Measurements from ENCODE around the gene DIP2C.
"Not testable (repeated sequence)": the region's sequence is repeated elsewhere in the genome, so short reads cannot be mapped to it uniquely, and the experiment has no call there.

DIP2C gene

DNA sequence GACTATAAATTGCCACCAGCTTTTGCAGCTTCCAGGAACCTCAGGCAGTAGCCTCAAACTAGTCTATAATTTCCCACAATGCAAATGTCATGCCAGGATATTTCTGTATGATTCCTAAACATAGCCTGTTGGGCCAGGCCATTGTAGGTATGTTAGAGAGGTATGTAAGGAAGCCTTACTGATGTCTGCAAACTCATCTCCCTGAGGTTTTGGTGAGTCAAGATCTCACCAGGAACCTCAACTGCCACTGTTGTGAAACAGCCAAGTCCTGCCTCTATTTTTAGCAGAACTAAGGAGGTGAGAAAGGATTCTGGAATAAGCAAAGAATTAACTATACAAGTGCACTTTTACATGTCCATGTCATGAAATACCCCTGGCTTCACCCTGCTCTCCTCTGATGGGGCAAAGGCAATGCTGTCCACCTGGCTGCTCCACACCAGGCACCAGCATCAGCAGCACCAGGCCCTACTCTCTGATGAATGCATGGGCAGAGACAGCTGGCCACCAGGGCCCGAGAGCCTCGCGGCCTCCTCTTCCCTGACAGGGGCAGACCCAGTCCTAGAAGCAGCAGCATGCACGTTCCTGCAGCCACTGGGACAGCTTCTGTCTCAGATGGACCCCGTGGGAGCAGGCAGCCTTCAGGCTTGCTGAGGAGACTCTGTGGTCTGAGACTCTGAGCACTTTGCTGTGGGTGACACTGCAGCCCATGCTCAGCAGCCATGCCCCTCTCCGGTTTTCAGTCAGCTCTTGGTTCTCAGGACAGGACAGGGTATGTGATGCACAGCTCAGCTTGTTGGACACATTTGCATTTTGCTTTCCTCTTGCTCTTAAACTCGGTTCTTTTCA is 407.0 kb downstream of the DIP2C start:
- FAIRE-seq: no peak

DNA sequence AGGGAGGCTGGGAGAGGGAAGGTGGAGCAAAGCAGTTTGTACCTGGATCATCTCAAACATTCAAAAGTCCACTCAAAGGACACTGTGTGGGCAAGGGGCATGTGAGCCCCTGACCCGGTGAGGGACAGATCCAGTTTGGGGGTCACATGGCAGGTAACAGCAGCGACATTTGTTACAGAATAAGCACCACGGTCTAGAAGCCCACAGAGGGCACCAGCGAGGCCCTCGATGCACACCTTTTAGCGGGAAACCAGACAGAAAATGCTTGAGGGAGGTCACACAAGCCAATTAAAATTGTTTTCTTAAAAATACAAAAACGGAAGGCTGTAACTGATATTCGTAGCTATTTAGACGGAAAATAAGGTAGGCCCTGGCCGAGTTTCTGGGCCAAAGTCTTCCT is 409.8 kb downstream of the DIP2C start:
- FAIRE-seq: no peak

DNA sequence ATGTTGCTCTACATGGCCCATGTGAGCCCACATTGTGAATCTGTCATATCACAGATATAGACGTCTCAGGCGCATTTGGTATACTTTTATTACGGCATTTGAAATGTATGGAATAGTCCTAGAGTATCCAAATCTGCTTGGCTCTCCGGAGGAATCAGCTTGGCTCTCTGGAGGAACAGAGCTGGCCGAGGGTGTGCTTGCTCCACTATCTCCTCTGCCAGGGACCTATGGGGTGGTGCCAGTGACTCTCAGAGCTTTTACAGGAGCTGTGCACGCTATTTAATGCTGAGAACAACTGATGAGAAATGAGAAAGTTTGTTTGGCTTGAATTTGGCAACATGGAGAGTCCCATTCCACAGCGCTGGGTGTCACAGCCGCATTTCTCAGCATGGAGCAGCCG is 410.2 kb downstream of the DIP2C start:
- FAIRE-seq: no peak

DNA sequence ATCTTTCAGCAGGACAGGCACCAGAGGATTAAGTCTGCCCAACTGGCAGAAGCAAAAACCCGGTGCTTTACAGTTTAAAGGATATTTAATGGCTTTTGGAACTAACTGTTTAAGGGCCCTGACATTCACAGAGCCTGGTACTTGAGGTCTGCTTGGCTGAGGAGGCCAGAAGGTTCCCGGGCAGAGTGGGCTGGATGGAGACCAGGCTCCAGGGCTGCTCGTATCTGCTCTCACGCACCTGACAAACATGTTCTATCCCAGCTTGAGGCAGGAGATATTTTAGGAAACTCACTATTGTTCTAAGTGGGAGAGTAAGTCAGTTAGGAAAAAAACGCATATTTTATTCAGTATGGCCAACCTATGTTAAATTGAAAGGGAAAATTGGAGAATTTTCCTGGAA is 410.8 kb downstream of the DIP2C start:
- FAIRE-seq: no peak

DNA sequence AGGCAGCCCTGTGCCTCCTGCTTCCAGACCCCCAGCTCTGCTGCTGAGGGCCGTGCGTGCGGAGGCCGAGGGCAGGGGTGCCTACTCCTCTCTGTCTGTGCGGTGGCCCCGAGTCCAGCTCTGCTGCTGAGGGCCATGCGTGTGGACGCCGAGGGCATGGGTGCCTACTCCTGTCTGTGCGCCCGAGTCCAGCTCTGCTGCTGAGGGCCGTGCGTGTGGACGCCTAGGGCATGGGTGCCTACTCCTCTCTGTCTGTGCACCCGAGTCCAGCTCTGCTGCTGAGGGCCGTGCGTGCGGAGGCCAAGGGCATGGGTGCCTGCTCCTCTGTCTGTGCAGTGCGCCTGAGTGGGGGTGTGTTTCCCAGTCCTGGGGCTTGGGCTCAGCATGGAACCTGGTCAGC is 411.5 kb downstream of the DIP2C start:
- FAIRE-seq: no peak

DNA sequence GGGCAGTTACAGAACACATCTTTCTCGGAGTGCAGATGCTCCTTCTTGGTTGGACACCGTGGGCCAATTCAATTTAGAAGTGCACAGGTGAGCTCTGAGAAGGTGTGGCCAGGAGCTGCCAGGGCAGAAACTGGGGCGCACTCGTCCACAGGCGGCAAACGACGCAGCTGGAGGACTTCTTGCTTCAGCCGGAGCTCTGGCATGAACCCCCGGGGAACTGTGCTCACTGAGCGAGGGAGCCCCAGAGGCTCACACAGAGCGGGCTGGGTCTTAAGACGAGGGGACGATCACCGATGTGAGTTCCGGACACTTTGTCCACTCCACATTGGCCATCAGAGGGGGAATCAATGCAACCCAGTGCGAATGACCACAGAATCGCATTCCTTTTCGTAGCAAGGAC is 413.8 kb downstream of the DIP2C start:
- FAIRE-seq: no peak

DNA sequence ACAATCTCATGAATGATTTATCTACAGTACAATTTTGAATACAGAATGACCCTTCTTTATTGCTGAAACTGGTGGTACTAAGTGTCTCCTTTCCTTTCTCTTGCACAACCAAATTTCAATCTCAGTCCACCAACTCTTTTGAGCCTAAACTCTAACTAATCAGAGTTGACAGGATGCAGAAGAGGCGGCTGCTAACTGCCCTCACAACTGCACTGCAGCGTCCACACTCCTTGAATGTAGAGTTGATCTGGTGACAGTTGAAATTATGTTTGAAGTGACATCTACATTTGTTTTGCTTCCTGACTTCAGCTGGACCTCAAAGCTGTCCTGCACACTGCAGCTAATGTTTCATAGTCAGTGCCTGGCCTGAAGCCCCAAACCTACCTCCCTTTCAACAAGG is 414.6 kb downstream of the DIP2C start:
- no peak for FAIRE-seq

DNA sequence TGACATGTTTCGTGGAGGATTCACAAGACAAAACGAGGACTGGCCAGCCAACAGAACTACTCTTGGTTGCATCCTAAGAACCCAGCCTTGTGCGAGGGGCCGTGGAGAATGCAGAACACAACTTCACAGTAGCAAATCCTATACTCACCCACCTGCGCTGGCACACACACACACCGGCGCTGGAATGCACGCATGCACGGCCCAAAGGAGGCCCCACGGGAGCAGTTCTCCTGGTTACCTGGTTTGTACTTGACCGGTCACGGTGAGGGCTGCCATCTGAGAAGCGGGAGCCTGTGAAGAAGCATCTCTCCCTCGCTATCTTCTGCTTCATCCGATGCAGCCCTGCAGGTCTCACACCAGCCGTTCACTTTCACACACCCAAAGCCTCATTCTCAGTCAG is 416.4 kb downstream of the DIP2C start:
- no peak for FAIRE-seq

DNA sequence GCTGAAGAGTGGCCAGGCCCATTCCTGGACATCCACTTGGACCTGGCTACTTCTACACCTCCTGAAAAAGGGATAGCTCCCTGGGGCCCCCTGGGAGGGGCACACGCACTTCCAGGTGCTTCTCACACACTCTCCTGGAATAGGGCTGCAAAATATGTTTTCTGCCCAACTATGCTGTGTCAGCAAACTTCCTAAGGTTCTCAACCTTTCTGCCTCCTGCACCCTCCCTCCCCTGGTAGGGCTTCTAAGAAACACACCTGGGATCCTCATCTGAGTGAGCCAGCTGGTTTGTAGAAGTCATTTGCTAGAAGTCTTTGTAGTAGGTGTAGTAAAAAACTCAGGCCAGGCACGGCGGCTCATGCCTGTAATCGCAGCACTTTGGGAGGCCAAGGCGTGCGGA is 417.7 kb downstream of the DIP2C start:
- no peak for FAIRE-seq

DNA sequence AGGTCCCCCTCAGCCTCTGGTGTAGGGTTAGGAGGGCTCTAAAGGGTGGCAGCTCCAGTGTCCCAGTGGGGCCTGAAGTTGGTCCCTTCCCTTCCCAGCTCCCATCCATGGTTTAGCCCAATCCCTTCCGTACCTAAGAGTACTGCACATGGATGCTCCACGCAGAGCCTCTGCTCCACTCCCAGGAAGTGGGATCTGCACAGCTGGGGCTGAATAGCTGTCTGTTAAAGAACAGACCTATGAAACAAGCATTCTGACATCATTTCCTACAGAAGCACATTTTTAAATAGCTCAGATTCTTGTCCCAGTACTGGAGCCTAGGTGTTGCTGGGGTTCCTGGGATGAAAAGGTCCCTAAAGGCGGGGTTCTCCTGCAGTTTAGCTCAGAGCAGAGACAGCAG is 418.3 kb downstream of the DIP2C start:
- no peak for FAIRE-seq

DNA sequence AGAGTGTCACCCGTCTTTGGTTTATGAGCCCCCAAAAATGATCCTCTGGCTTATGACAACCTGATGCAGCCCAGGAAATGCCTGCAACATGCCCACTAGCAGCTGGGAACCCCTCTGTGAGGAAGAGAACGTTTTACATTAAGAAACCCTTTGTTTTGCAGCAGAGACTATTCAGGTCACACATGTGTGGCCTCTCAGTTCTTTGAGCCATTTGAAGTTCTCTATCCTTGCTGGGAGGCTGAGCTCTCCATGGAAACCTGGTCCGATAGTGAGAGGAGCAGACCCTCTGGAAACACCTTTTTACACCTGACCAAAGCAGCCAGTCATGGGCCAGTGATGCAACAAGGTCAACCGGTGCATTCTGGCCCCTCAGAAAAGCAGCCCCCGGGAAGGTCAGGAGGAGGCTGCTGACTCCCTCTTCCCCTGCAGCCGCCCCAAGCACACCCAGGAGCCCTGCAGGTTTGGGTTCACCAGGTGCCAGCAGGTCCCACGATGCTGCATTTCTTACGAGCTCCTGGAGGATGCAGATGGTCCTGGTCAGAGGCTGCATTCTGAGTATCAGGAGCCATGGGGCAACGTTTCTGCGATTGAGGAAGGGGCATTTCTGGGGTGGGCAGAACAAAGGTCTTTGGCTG is 419.9 kb downstream of the DIP2C start:
- FAIRE-seq: no peak

DNA sequence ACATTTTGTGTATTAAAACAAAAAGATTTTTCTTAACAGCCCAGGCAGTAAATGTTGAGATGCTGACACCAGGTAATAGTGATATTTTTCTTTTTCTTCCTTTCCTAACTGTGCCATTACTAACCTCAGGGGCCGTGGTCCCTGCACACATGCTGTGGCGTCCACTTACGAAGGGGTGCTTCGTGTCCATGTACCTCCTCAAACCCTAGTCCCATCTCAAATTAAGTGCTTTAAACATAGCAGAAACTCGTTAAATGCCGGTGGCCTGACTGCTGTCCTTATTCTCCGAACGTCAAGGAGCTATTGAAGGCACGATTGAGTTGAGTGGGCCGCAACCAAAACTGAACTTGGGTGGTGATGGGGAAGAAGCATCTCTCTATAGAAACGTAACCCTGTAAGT is 421.8 kb downstream of the DIP2C start:
- FAIRE-seq: no peak

DNA sequence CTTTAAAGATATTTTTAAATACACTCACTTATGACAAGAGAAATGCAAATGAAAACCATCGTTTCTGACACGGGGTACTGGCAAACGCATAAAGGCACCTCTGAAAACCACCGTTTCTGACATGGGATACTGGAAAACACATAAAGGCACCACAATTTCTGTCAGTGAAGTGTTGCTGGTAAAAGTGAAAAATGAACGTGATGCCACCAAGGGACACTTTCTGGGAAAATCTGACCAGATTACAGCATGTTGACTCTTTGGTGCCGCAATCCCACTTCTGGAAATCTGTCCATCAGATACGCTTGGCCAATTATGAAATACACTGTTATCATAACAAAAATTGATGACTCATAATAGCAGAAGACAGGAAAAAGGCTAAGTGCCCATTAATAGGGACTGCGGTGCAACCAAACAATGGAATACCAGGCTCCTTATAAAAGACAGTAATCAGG is 422.5 kb downstream of the DIP2C start:
- no peak for FAIRE-seq

DNA sequence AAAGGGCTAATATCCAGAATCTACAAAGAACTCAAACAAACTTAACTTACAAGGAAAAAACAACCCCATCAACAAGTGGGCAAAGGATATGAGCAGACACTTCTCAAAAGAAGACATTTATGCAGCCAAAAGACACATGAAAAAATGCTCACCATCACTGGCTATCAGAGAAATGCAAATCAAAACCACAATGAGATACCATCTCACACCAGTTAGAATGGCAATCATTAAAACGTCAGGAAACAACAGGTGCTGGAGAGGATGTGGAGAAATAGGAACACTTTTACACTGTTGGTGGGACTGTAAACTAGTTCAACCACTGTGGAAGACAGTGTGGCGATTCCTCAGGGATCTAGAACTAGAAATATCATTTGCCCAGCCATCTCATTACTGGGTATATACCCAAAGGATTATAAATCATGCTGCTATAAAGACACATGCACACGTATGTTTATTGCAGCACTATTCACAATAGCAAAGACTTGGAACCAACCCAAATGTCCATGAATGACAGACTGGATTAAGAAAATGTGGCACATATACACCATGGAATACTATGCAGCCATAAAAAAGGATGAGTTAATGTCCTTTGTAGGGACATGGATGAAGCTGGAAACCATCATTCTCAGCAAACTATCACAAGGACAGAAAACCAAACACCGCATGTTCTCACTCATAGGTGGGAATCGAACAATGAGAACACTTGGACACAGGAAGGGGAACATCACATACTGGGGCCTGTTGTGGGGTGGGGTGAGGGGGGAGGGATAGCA is 423.5 kb downstream of the DIP2C start:
- not testable (repeated sequence) for FAIRE-seq

DNA sequence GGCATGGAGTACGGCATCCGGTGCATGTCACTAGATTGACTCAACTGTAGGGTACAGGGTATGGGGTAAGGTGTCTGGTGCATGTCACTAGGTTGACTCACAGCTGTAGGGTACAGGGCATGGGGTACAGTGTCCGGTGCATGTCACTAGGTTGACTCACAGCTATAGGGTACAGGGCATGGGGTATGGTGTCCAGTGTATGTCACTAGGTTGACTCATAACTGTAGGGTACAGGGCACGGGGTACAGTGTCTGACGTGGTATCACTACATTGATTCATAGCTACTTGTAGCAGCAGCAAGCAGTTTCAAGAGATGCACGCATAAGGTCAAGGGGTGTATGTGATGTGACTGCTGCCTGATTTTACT is 424.4 kb downstream of the DIP2C start:
- FAIRE-seq: not testable (repeated sequence)

DNA sequence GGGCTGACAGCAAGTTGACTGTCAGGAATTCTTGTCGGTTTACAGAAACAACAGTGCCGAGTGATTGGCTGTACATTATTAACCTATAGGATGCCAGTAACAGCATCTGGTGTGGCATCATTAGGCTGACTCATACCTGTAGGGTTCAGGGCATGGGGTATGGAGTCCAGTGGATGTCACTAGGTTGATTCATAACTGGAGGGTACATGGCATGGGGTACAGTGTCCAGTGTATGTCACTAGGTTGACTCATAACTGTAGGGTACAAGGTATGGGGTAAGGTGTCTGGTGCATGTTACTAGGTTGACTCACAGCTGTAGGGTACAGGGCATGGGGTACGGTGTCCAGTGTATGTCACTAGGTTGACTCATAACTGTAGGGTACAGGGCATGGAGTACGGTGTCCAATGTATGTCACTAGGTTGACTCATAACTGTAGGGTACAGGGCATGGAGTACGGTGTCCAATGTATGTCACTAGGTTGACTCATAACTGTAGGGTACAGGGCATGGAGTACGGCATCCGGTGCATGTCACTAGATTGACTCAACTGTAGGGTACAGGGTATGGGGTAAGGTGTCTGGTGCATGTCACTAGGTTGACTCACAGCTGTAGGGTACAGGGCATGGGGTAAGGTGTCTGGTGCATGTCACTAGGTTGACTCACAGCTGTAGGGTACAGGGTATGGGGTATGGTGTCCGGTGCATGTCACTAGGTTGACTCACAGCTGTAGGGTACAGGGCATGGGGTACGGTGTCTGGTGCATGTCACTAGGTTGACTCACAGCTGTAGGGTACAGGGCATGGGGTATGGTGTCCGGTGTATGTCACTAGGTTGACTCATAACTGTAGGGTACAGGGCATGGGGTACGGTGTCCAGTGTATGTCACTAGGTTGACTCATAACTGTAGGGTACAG is 425.1 kb downstream of the DIP2C start:
- not testable (repeated sequence) for FAIRE-seq

DNA sequence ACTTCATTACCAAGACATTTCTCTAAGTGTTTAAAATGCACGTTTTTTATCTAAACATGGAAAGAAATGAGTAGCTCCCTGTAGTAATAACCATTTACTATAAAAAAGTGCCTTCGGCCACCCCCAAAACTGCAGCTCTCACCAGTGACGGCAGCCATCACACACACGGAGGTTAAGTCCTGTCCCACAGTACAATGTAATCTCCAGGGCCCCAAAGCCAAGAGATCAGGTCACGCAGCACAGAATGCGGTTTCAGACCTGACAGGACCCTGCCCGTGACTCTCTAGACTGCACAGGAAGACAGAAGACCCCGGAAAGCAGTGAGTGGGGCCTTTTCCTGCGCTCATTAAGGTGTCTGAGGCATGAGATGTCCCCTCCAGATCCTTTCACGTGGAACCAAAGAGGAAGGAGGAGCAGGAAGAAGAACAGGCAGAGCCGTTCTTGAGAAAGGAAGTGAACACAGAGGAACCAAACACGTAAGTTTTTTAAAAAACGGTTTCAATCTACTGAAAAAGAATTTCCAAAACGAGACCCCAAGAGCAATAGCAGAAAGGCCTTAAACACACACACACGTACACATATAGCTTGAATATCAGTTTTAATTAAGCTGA is 428.5 kb downstream of the DIP2C start:
- no peak for FAIRE-seq

DNA sequence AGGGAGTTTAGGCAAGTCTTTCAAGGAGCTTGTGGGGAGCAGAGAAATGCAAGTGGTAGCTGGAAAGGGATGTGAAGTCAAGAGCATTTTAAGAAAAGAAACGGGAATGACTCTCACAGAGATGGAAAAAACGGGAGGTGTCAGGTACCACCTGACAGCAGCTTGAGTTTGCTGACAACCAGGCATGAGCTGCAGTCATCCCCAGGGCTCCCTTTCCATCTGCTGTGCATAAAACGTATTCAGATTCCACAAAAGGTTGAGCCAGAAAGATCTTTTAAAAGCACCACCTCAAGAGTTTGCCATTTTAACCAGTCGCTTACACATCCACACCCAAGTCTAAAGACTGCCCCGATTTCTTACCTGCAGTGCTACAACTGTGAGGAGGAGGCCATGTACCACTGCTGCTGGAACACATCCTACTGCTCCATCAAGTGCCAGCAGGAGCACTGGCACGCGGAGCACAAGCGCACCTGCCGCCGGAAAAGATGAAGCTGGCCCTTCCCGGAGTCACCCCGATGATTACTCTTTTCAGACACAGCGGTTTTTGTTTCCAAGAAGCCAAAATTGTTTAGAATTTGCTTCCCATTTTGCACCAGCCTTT is 437.4 kb downstream of the DIP2C start:
- no peak for FAIRE-seq

DNA sequence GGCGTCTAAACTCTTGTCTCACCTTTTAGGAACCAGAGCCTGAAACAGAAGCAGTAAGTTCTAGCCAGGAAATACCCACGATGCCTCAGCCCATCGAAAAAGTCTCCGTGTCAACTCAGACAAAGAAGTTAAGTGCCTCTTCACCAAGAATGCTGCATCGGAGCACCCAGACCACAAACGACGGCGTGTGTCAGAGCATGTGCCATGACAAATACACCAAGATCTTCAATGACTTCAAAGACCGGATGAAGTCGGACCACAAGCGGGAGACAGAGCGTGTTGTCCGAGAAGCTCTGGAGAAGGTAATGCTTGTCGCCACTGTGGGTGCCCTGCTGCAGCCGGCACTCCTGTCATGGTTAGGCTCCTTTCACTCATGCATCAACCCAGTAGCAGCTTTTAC is 441.2 kb downstream of the DIP2C start:
- FAIRE-seq: no peak

DNA sequence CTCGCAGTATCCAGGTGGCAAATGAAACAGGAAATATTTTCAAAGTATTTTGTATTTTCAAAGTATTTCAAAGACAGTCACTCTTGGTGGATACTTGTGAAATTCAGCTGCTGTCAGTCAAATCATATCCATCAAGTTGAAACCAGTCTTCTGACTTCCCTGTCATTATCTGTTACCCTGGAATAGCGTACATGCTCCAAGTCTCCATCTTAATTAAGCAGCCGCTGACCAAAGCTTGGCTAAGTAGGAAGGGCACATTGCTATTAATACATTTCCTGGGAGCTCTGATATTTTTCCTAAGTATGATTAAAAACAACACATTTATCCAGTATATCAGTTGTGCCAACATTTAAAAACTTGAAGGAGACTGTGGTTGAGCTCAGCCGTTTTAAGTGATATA is 442.0 kb downstream of the DIP2C start:
- no peak for FAIRE-seq

DNA sequence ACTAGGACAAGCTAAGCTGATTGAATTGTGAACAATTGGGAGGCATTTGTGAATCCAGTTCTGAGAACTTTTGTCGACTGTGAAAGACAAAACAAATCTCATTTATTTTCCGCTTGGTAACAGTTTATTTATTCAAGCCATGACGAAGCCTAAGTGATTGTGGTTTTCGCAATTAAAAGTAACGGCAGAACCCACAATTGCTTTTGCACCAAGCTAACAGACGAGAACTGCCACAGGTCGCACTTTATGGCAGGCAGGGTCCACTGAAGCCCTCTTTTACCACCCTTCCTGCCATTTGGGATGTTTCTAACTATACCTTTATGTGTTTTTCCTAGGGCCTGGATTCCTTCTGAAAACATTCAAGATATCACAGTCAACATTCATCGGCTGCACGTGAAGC is 443.0 kb downstream of the DIP2C start:
- no peak for FAIRE-seq

DNA sequence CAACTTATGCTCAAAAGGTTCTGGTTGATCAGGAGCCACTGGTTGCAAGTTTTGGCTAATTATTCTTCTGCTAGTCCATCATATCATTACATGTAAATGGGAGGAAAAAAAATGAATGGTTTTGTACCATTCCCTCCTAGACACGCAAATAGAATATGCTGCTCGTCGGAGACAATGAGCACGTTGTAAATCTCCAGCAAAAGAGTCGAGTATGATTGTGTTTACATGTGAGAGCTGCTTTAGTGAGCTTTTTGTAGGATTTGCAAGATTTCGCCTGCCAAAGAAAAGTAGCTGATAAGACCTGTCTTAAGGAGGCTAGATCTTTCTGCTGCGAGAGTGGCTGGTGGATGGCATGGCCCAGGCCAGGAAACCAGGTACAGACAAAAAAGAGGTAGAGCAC is 445.2 kb downstream of the DIP2C start:
- FAIRE-seq: no peak
